UCSD-AML1 (cell line): ENCODE results near the gene CRYL1.

ENCODE experiments used
- DNase-seq: peaks from one replicate; lab custom pipeline; 2025; ENCODE audit not compliant: unreplicated experiment; lab: John Stamatoyannopoulos, UW

Gene CRYL1

DNA sequence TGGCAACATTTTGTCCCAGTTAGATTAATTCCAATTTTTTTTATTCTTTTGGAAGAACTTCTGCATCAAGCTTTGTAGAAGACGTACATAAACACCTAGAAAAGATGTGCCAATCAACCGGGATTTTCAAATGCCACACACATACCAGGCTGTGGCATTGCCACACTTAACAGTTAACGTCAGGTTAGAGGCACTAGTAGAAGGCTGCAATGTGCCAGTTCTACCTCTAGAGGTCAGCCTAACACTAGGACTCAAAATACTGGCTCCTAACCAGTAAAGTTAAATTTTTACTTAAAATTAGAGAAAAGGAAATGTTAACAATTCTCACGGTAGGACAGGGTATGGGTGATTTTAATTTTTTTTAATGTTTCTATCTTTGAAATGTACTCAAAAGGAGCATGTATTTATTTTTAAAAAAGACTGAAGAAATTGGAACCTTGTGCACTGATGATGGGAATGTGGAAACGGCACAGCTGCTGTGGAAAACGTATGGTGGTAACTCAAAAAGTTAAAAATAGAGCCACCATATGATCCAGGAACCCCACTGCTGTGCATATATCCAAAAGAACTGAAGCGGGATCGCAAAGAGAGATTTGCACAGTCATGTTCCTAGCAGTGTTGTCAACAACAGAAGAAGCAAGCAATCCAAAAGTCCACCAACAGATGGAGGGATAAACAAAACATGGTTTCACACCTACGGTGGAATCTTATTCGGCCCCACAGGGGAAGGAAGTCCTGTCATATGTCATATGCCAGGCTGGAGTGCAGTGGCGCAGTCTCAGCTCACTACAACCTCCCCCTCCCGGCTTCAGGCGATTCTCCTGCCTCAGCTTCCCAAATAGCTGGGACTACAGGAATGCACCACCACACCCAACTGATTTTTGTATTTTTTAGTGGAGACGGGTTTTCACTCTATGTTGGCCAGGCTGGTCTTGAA lies 30.3 kb downstream of the CRYL1 start:
- peak; percentile 38 for DNase-seq

DNA sequence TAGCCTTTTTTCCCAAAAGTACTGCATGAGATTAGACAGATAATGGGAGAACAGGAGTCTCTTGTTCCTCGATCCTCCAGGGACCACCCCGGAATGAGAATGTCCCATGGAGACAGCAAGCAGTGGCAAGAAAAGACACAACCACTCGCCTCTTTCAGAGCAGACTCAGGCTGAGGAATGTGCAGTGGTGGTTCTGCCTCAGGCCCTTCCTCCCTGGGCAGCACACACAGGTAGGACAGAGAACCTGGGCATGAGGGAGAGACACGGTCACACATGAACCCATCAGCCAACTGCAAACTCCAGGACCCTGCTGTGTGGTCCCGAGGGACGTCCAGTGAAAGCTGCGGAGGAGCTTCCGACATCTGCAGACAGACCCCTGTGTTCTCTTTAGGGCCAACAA lies 31.0 kb downstream of the CRYL1 start:
- no peak for DNase-seq

DNA sequence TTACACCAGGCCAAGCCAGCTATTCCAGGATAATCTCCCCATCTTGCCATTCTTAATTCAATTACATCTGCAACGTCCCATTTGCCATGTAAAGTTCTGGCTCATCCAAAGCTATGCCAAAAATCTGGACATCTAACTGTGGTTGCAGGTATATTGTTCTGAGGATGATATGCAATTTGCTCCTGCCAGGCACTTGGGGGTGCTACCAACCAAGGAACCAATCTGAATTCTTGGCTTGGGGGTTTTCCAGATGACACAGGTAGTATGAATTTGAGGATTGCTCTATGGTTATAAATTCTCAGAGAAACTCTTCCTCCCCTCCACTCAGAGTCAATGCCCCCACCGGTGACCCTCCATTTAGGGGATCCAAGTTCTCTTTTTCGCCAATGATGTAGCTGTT lies 33.0 kb downstream of the CRYL1 start:
- no peak for DNase-seq

DNA sequence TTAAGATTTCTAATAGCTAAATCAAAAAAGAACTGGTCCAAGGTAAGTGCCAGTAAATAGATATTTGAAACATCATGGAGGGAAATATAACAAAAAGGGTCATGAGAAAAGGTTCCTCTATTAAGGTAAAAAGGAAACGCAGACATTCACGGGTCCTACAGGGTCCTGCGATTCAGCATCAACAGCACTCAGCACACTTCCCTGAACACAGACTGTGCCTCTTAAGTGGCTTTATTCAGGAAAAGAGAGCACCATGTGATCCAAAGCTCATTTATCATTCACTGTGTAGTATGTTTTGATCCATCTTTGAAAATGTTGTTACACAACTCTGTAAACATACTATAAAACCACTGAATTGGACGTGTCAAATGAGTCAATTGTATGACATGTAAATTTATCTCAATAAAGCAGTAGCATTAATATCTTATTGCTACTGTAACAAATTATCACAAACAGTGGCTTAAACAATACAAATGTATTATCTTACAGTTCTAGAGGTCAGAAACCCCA lies 33.7 kb downstream of the CRYL1 start:
- no peak for DNase-seq

DNA sequence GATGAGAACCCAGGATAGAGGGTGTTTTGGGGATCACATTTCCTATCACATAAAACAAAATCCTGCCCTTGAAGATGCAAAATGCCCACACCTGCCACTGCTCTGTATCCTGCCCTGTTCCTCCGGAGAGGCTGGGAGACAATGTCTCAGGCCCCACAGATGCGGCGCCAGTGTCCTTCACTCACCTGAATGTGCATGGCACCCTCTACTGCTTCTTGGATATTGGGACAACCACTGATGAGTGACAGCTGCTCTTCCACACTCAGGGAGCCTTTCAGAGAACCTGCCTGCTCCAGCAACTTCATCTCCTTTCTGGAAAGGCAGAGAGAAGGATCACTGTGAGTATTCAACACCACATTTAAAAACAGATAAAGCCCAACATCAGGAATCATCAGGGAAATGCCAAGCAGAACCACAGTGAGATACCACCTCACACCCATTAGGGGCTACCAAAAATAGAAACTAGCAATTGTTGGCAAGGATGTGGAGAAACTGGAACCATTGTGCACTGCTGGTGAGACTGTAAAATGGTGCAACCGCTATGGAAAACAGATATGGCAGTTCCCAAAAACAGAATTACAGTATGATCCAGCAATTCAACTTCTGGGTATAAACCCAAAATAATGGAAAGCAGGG lies 36.4 kb downstream of the CRYL1 start:
- no peak for DNase-seq

DNA sequence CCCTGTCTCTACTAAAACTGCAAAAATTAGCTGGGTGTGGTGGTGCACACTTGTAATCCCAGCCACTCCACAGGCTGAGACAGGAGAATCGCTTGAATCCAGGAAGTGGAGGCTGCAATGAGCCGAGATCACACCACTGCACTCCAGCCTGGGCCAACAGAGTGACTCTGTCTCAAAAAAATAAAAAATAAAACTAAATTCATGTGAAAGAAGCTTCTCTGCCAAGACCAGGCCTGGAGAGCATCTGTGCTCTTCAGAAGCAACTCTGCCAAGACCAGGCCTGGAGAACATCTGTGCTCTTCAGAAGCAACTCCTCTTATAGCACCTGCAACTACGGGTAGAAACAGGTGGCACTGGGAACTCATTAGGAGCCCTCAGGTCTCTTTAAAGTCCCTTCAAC lies 37.7 kb downstream of the CRYL1 start:
- no peak for DNase-seq

DNA sequence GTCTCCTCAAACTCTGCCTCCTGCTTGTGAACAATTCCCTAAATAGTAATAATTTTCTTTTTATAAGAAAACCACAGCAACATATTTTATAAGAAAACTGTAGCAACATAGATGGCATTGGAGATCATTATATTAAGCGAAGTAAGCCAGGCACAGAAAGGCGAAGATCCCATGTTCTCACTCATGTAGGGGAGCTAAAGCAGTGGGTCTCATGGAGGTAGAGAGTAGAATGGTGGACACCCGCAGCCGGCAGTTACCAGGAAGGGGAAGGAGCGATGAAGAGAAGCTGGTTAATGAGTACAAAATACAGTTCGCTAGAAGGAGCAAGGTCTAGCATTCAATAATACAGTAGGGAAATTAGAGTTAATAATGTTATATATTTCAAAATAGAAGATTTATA lies 42.9 kb downstream of the CRYL1 start:
- DNase-seq, result no peak

DNA sequence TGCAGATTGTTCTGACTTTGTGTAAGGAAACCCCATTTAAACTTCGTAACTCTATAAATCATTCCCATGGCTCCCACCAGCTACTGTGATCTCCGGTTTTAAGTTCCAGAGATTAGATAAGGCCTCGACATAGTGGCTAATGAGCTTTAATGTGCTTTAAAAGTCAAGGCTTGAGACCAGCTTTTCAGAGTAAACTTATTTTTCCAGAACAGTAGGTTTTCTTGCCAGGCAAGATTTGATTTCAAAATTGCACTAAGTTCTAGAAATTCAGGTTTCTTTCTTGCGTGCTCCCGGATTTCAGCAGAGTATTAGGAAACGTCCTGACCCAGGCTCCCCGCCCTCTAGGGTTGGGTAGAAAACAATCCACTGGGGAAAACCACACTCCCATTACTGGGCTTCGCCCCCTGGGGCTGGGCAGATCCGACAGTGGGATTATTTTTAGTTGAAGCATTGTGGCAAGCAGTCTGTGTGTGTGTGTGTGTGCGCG lies 43.3 kb downstream of the CRYL1 start:
- no peak for DNase-seq

DNA sequence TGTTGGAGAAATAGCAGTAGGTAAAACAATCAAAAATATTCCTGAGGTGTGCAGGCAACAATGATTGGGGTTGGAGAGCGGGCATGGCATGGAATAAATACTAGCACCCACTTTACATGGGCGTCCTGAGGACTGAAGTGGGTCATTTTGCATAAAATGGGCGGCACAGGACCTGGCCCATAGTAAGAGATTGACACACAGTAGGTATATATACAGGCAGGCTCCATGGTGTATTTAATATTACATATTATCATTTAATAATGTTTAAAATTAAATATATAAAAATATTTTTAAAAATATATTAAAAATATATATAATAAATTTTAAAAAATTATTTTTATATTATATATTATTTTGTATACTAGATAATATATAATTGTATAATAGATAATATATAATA lies 48.3 kb downstream of the CRYL1 start:
- DNase-seq, result no peak

DNA sequence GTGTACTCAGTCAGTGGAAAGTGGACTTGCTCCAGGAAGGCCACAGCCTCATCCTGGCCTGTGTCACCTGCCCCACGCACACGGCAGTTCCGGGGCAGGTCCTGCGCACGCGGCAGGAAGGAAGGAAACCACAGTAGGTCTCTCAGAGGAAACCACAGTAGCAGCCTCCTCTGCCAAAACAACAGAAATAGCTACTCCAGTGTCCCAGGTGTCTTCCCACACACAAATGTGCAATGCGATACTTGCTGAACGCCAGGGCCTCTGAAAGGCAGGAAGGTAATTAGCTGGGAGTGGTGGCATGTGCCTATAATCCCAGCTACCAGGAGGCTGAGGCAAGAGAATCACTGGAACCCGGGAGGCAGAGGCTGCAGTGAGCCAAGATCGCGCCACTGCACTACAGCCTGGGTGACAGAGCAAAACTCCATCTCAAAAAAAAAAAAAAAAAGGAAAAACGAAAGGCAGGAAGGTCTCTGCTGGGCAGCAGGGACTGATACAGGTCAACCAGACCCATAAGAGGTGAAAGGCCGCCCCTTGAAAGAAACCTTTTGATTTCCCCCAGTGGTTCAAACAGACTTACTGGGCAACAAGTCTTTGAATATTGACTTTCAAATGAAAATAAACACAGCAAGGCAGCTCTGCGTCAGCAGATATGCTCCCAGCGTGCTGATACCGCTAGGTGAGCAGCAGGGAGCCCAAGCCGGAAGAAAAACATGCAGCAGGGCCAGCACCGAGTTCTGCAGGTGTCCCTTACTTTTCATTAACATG lies 49.5 kb downstream of the CRYL1 start:
- peak; percentile 76 for DNase-seq

DNA sequence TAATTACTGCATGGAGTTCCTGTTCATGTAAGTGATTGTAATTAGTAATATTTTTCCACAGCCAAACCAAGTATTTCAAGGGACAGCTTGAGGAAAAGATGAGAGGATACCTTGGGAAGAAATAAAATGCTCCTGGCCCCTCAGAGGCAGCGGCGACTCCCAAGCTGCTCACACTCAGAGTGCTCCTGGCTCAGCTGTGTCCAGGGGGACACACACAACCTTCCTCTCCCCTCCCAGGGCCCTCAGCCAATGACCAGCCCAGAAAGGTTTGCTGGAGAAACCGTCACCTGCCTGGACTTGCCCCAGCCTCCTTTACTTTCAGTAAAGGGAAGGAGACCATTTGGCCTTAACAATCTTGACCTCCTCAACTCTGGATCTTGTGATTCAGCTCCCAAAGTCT lies 51.1 kb downstream of the CRYL1 start:
- DNase-seq, result no peak

DNA sequence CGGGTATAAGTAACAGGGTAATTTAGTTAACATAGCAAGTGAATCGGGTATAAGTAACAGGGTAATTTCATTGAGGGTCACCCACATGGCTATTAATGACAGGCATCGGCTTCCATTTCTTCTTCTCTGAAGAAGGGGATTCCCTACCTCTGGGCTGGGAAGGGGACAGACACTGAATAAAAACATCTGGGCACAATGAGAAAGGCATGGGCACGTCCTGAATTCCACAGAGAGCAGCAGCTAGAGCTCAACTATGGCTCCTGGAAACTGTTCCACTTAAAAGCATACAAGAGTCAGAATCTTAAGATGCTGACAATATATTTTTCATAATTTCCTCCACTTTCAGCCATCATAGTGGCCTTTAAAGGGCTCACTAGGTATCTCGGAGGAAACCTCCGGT lies 51.8 kb downstream of the CRYL1 start:
- no peak for DNase-seq

DNA sequence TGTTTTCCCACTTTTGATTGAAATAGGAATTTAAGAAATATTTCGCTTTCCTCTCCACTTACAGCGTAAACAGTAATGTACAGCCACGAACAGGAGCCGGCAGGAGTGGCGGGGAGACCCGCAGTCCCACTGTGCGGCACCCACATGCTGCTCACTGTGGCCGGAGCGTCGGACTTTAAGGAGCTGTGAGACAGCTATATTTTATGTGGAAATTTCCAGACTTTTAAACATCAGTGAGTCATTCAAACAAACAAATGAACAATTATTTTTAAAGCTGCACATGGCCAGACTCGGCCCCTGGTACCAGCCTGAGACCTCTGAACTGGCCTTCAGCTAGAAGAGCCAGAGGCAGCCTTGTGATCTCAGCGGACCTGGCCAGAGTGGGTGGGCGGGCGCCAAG lies 52.5 kb downstream of the CRYL1 start:
- DNase-seq, result no peak

DNA sequence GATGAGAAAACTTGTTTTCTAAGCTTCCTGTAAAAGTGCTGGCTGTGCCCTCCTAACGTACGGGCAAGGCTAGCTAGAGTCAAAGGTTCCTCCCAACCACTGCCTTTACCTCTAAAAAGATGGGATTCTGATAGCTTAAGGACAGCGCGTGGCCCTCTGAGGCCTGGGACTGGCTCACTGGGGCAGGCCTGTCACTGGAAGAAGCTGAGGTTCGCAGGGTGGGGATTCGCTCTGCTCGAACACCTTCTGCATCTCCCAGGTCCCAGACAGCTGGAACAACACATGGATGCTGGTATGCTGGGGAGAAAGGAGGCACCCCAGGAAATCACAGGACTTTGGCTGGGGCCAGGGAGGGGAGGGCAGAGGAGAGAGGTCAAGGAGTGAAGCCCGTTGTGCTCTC lies 53.1 kb downstream of the CRYL1 start:
- DNase-seq, result no peak

DNA sequence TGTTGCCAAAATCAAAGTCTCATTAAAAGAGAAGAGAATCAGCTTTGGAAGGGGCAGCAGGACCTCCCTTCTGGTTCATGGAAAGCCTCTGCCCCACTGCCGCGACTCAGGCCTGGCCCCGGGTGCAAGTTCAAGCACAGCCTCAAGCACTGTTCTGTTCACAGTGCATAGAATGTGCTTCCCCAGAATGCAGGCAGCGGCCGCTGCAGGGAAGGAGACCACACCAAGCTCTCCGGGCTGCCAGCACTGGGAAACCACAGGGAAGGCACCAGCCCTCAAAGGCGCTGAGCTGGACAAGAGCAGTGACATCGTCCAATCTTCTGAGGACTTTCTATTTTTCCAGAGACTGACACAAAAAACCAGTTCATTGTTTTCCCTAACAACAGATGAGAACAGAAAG lies 55.5 kb downstream of the CRYL1 start:
- DNase-seq, result no peak

DNA sequence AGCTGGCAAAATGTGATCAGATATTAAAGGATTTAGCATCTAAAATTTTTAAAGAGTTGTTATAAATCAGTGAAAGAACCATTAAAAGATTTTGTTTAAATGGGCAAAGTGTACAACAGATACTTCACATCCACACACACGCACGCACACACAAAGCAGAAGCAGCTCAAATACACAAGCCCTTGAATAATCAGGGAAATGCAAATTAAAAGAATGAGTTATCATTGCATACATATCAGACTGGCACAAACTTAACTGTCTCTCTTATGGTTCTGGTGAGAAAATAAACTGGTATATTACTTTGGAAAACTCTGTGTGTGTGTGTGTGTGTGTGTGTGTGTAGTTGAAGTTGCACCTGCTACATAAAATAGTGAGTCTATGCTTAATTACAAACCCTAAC lies 59.3 kb downstream of the CRYL1 start:
- no peak for DNase-seq

DNA sequence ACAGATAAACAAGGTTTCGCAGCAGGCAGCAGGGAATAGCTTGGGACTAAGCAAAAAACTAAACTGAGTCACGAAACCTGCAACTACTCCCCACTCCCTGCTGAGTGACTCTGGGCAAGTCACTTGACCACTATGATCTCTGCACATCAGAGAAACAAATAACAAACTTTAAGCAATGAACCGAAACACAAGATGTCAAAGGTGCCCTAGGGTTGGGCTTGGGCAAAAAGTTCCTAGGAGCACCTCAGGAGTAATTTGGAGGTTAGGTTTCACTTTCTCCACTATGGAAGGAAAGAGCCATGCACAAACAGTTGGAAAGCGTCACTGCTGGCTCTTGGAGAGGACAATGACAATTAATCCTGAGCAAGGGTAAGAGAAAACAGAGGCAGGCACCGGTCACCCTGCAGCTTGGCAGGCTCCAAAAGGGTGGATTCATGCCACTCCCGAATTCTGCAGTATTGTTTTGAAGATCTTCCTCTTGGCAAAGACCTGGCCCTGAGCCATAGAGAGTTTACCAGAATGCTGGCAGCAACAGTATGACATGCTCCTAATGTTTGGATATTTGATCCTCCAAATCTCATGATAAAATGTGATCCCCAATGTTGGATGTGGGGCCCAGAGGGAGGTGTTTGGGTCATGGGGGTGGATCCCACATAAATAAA lies 60.3 kb downstream of the CRYL1 start:
- DNase-seq, result no peak

DNA sequence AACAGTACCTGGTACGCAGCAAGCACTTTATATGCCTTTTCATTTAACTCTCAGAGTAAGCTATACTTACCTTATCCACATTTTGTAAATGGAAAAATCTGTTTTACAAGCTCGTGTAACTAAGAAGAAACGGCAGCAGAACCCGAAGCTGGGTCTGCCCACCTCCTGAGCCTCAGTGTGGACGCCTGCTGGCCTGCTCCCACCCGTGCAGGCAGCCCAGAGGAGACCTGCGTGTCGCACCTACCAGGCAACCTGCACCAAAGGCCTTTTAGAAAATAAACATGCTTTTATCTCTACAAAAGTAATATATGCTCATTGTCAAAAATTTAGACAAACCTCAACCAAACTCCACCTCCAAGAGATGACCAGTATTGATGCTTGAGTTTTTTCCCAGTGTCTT lies 62.7 kb downstream of the CRYL1 start:
- no peak for DNase-seq

DNA sequence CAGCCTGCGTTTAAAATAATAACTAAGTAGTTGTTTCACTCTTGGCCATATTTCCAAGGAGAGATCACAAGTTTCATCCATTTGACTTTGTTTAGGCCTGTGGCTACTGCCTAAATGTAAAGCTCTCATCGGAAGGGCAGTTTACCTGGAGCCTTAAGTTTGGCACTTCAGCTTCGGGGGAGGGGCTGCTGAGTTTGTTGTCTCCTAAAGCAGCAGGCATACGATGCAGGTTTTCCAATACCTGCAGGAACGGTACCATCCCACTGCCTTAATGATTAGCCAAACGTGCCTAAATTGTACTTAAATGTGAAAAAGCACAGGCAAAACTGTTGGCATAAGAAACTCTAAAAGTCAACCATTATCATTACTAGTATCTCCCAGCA lies 63.1 kb downstream of the CRYL1 start:
- no peak for DNase-seq

DNA sequence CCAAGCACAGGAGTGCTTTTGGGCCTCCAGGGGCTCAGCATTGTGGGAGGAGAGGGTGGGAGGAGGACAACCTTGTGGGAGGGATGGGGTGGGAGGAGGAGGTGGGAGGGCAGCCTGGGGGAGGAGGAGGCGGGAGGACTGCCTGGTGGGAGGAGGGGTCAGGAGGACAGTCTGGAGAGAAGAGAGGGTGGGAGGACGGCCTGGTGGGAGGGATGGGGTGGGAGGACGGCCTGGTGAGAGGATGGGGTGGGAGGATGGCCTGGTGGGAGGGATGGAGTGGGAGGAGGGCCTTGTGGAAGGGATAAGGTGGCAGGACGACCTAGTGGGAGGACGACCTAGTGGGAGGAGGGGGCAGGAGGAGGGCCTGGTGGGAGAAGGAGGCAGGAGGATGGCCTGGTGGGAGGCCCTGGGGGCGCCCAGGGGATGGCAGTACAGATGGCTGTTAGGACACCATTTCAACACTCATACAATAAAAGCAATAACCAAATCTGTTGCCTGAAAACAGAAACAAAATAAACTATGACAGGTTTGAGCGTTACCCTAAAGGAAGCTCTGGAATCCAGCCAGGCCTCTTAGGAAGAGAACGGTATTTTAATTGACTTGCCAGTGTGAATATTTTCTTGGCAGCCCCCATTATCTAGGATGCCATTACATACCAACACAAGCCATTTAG lies 63.7 kb downstream of the CRYL1 start:
- DNase-seq, result no peak

DNA sequence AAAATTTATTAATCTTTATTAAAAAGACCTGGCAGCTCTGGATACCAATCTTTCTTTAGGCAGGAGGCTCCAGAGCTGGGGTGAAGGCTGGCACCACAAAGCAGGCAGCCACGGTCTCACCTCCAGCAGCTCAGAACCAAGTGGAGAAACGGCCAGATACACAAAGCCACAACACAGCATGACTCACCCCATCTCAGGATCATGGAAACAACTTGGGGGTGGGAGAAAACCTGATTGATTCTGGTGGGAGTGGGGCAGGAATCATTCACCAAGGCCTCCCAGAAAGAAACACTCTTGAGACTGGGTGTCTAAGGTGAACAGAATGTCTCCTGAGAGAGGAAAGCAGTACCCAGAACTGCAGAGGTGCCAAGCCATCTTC lies 64.2 kb downstream of the CRYL1 start:
- DNase-seq, result no peak
